Measurements from ENCODE around the gene DGCR6. TPM values are rescaled to one million over a fixed set of nuclear protein-coding genes. Genes with fewer than 3 reads are reported as not detected.
"Not testable (repeated sequence)": the region's sequence is repeated elsewhere in the genome, so short reads cannot be mapped to it uniquely, and the experiment has no call there.

DGCR6 gene
- under 1 TPM; 0.13 to 0.82 (median 0.38) TPM for polyA plus RNA-seq

- no peak within 1 kb of the TSS for H3K27ac Mint-ChIP-seq
- no peak for DNase-seq
- H3K27me3 Mint-ChIP-seq (ENCODE audit: low read depth in 3 of 3): no peaks in the 10 kb centered on the region
- H3K9me3 Mint-ChIP-seq: no peaks in the 10 kb centered on the region
- H3K4me3 Mint-ChIP-seq: no peak within 1 kb of the TSS
- H3K36me3 Mint-ChIP-seq: no peaks in the 10 kb centered on the region
- no peaks in the 10 kb centered on the region for H3K4me1 Mint-ChIP-seq
These were observed at the start of gene DGCR6 for GRCh38 chr22:18905540-18906409. Gene DGCR6, plus strand, starts transcription at chr22:18906320. Its CDS starts 55 bp downstream, at chr22:18906375.

- not testable (repeated sequence) for H3K27ac Mint-ChIP-seq; DNase-seq; H3K4me3 Mint-ChIP-seq; H3K27me3 Mint-ChIP-seq (ENCODE audit: low read depth in 3 of 3); H3K36me3 Mint-ChIP-seq; H3K9me3 Mint-ChIP-seq; H3K4me1 Mint-ChIP-seq
These were observed 46.8 kb upstream of the DGCR6 start for GRCh38 chr22:18859314-18859713.

- H3K27ac Mint-ChIP-seq; H3K9me3 Mint-ChIP-seq; H3K27me3 Mint-ChIP-seq (ENCODE audit: low read depth in 3 of 3); H3K4me3 Mint-ChIP-seq; H3K4me1 Mint-ChIP-seq; H3K36me3 Mint-ChIP-seq: not testable (repeated sequence)
- DNase-seq: peak; percentile 9 to 35 (median 10)
These were observed 24.9 kb upstream of the DGCR6 start for GRCh38 chr22:18881260-18881659.

- not testable (repeated sequence) for H3K4me3 Mint-ChIP-seq; DNase-seq; H3K9me3 Mint-ChIP-seq; H3K36me3 Mint-ChIP-seq; H3K27me3 Mint-ChIP-seq (ENCODE audit: low read depth in 3 of 3); H3K4me1 Mint-ChIP-seq; H3K27ac Mint-ChIP-seq
These were observed 21.7 kb upstream of the DGCR6 start for GRCh38 chr22:18884465-18884864.

- no peak overlapping the region for H3K27ac Mint-ChIP-seq
- no peaks in the 10 kb centered on the region for H3K4me1 Mint-ChIP-seq
These were observed 18.0 kb upstream of the DGCR6 start for GRCh38 chr22:18888115-18888514.

DNA sequence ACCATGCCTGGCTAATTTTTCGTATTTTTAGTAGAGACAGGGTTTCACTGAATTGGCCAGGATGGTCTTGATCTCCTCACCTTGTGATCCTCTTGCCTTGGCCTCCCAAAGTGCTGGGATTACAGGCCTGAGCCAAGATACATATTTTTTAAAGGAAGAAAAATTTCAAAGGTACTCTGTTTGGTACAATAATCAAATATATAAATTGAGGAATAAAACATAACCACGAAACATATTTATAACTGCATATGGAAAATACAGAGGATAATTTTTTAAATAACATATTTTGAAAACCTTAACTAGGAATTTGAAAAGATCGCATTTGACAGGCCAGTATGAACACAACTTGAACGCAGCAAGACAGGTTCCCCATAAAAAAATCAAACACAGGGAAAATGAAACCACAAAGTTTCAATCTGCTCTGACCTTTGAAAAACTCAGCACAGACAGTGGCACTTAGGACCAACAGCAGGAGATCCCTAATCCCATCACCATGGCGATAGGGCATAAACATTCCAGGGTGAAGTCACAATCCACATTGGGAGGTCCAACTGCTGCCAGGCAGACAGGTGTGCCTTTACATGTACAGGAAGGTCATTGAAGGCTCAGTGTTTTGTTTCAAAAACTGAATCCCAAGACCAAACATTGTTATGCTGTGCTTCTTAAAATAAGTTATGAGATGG lies 15.5 kb upstream of the DGCR6 start:
- not testable (repeated sequence) for H3K27me3 Mint-ChIP-seq (ENCODE audit: low read depth in 3 of 3); H3K27ac Mint-ChIP-seq; H3K4me3 Mint-ChIP-seq; H3K4me1 Mint-ChIP-seq; H3K9me3 Mint-ChIP-seq; H3K36me3 Mint-ChIP-seq; DNase-seq

More at GRCh38 chr22:18888115-18888514, 18.0 kb upstream of the DGCR6 start:
- H3K9me3 Mint-ChIP-seq: peaks cover 0 to 1% (median 0%) of the 10 kb centered on the region in 6 donors
- H3K36me3 Mint-ChIP-seq: no peaks in the 10 kb centered on the region
- DNase-seq: no peak
- H3K4me3 Mint-ChIP-seq: no peak overlapping the region
- peaks cover 0 to 2% (median 0%) of the 10 kb centered on the region in 3 donors for H3K27me3 Mint-ChIP-seq (ENCODE audit: low read depth in 3 of 3)

DNA sequence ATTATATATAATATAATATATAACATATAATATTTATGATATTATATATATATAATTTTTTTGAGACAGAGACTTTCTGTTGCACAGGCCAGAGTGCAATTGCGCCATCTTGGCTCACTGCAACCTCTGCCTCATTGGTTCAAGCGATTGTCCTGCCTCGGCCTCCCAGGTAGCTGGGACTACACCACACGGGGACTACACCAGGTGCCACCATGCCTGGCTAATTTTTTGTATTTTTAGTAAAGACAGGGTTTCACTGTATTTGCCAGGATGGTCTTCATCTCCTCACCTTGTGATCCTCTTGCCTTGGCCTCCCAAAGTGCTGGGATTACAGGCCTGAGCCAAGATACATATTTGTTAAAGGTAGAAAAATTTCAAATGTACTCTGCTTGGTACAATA lies 12.3 kb upstream of the DGCR6 start:
- not testable (repeated sequence) for H3K9me3 Mint-ChIP-seq; DNase-seq; H3K27me3 Mint-ChIP-seq (ENCODE audit: low read depth in 3 of 3); H3K4me3 Mint-ChIP-seq; H3K36me3 Mint-ChIP-seq; H3K4me1 Mint-ChIP-seq; H3K27ac Mint-ChIP-seq

- H3K4me1 Mint-ChIP-seq; DNase-seq; H3K27ac Mint-ChIP-seq; H3K4me3 Mint-ChIP-seq; H3K9me3 Mint-ChIP-seq; H3K36me3 Mint-ChIP-seq; H3K27me3 Mint-ChIP-seq (ENCODE audit: low read depth in 3 of 3): not testable (repeated sequence)
These were observed 10.0 kb upstream of the DGCR6 start for GRCh38 chr22:18896037-18896657.

DNA sequence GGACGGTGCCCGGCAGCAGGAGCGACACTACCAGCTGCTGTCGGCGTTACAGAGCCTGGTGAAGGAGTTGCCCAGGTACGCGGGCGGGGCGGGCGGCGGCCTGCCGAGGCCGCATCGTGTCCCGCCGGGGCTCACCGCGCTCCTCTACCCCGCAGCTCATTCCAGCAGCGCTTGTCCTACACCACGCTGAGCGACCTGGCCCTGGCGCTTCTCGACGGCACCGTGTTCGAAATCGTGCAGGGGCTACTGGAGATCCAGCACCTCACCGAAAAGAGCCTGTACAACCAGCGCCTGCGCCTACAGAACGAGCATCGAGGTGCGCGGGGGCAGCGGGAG lies 258 bp downstream of the DGCR6 start:
- H3K4me1 Mint-ChIP-seq; H3K27ac Mint-ChIP-seq; DNase-seq; H3K9me3 Mint-ChIP-seq; H3K27me3 Mint-ChIP-seq (ENCODE audit: low read depth in 3 of 3); H3K4me3 Mint-ChIP-seq; H3K36me3 Mint-ChIP-seq: not testable (repeated sequence)

DNA sequence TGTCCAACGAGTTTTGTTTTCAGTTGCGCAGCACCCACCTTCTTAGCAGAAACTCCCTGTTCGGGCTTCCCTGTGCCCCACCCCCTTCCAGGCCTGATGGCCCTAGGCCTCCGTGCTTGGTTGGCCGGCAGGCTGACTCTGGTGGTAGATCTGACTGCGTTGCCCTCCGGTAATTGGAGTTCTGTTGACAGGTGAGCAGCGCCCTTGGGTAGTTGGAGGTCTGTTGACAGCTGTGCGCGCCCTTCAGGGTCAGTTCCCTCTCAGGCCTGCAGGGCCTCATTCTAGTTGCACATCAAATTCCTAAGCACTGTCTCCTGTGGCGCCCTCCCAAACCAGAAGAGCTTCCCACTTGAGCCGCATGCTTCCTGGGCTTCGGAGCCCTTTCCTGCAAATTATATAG lies 776 bp downstream of the DGCR6 start:
- H3K4me1 Mint-ChIP-seq: no peaks in the 10 kb centered on the region
- no peak for DNase-seq
- no peak overlapping the region for H3K4me3 Mint-ChIP-seq
- H3K27ac Mint-ChIP-seq: no peak overlapping the region
- no peaks in the 10 kb centered on the region for H3K27me3 Mint-ChIP-seq (ENCODE audit: low read depth in 3 of 3)
- no peaks in the 10 kb centered on the region for H3K9me3 Mint-ChIP-seq
- no peaks in the 10 kb centered on the region for H3K36me3 Mint-ChIP-seq

DNA sequence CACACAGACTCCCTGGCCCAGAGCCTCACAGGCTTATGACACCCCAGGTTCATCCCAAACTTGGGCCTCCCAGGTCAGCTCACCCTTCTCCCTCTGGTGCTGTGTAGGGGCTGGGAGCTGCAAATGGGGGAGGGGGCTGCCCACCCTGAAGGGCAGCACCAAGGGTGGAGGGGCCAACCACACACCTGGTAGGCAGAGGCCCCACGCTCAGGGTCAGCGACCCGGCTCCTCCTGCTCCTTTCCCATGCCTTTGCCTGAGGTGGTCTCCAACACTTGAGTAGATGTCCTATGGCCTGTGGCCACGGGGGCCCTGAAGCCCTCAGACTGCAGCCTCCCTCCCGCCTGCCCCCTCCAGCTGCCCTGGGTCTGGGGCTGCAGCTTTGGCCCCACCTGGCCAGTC lies 3.4 kb downstream of the DGCR6 start:
- H3K36me3 Mint-ChIP-seq: no peaks in the 10 kb centered on the region
- H3K27ac Mint-ChIP-seq: no peak overlapping the region
- no peaks in the 10 kb centered on the region for H3K4me1 Mint-ChIP-seq
- H3K9me3 Mint-ChIP-seq: no peaks in the 10 kb centered on the region
- H3K27me3 Mint-ChIP-seq (ENCODE audit: low read depth in 3 of 3): no peaks in the 10 kb centered on the region
- H3K4me3 Mint-ChIP-seq: no peak overlapping the region
- no peak for DNase-seq

- H3K27me3 Mint-ChIP-seq (ENCODE audit: low read depth in 3 of 3); DNase-seq; H3K27ac Mint-ChIP-seq; H3K9me3 Mint-ChIP-seq; H3K36me3 Mint-ChIP-seq; H3K4me1 Mint-ChIP-seq; H3K4me3 Mint-ChIP-seq: not testable (repeated sequence)
These were observed 5.4 kb downstream of the DGCR6 start for GRCh38 chr22:18911535-18911934.

DNA sequence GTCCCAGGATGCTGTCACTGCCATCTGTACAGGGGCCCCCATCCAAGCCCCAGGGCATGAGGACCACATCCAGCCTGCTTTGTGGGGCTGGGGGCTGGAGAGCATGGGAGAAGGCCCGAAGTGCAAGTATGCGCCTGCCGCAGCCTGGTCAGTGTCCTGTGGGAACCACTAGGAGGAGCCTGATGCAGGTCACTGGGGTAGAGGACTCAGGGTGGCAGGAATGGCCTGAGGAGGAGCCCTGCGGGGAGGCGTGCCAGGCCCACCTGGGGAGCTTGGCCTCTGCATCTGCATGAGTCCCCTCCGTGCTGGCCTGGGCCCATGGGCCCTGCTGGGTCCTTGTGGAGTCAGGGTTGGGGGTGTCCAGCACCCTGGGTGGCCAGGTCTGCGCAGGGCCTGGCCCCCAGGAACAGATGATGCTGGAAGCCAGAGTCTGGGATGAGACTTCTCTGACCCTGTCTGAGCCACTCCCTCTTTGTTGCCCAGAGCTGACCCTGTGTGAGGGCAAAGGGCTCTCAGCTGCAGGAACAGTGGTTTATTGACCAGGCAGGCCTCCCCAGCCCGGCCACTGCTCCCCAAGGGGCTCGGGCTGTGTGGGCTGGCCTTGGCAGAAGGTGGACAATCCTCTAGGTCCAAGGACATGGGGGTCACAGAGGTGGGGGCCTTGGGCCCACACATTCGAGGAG lies 6.3 kb downstream of the DGCR6 start:
- H3K4me1 Mint-ChIP-seq; H3K9me3 Mint-ChIP-seq; H3K4me3 Mint-ChIP-seq; H3K36me3 Mint-ChIP-seq; H3K27ac Mint-ChIP-seq; H3K27me3 Mint-ChIP-seq (ENCODE audit: low read depth in 3 of 3); DNase-seq: not testable (repeated sequence)

DNA sequence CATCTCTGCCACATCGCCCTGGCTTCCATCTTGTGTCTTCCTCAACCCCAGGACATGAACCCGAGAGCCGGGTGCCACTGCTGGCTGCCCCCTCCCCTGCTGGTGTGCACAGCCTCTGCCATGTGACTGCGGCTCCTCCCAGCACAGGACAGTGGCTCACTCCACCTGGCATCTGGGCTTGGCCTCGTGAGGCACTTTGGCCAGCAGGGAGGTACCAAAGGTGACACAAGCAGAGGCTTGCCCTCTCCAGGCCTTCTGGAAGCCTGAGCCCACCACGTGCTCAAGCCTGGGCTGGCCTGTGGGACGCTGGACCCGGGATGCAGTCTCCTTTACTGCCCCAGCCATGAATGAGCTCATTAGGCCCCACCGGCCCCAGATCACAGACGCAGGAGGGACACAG lies 8.4 kb downstream of the DGCR6 start:
- not testable (repeated sequence) for H3K4me1 Mint-ChIP-seq; DNase-seq; H3K36me3 Mint-ChIP-seq; H3K9me3 Mint-ChIP-seq; H3K27ac Mint-ChIP-seq; H3K4me3 Mint-ChIP-seq; H3K27me3 Mint-ChIP-seq (ENCODE audit: low read depth in 3 of 3)

Measured in immature natural killer cell (primary cell).